Measurements from ENCODE around the gene RRAGD. TPM values are rescaled to one million over a fixed set of nuclear protein-coding genes. Genes with fewer than 3 reads are reported as not detected.

Gene RRAGD
- total and polyA plus RNA-seq, 2 of the 13 experiments (the other 11 are each of a cell fraction or from before 2014, with no cell fraction given), result 0.35 to 0.53 TPM

DNA sequence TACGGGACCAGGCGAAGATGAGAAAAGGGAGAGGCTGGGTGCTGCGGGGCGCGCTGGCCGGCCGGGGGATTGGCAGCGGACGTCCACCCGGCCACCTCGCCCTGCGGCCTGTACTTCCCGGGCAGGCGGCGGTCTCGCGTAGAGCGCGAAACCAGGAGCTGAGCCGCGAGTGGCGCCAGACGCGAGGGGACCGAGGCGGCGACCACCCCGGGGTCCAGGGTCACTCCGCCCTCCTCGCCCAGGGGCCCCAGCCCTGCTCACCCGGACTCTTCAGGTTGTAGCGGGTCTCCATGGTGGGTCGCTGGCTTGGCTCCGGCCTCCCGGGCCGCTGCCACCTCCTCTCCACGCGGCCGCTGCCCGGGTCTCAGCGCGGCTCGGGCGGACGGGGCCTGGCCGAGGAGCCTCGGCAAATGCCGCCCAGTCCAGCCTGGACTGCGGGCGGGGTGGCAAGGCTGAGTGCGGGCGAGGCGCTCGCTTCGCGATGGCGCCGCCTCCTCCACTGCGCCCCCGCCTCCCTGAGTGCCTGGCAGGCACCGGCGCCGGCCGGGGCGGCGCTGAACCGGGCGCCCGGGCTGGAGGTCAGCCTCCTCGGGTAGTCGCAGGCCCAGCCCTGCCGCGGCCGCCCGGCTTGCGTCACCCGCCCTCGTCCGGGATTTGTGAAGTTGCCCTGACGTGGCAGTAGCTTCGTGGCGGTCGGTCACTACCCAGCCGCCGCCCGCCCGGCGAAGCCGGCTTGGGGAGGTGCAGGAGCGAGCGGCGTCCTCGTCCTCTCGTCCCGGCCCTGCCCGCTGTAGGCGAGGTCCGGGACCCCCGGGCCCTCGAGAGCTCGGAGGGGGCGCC lies 59.6 kb downstream of the RRAGD start, which contains the start of gene UBE2J1 (continued):
- TF ChIP-seq ZSCAN20 (CRISPR knock-in tag; IDR thresholded peaks at IDR 0.05; ENCODE audit: borderline replicate concordance) (peak; percentile 92), PPARG (CRISPR knock-in tag; conservative IDR thresholded peaks at IDR 0.05) (no peak; the same call in 1 of the 2 replicates), RBAK (CRISPR knock-in tag; IDR thresholded peaks at IDR 0.05) (no peak), ZNF432 (CRISPR knock-in tag; IDR thresholded peaks at IDR 0.05; ENCODE audit: borderline replicate concordance) (no peak), ZNF740 (CRISPR knock-in tag; IDR thresholded peaks at IDR 0.05) (no peak), ZNF263 (CRISPR knock-in tag; IDR thresholded peaks at IDR 0.05) (0 out of 2 replicates have a peak, but pooled peaks have one; percentile 14), SOX13 (IDR thresholded peaks at IDR 0.05) (peak; percentile 20; the same call in 1 of the 2 replicates), SOX13 (CRISPR knock-in tag; conservative IDR thresholded peaks at IDR 0.05 in 1 of 2, IDR thresholded peaks at IDR 0.05 in 1 of 2) (no peak), ATF2 (CRISPR knock-in tag; IDR thresholded peaks at IDR 0.05) (no peak), SALL2 (CRISPR knock-in tag; IDR thresholded peaks at IDR 0.05) (peak; percentile 61; the same call in 1 of the 2 replicates), SAP130 (CRISPR knock-in tag; IDR thresholded peaks at IDR 0.05; ENCODE audit: low read depth) (peak; percentile 63), ZNF24 (IDR thresholded peaks at IDR 0.05) (no peak), IKZF4 (CRISPR knock-in tag; IDR thresholded peaks at IDR 0.05; ENCODE audit: borderline replicate concordance, low read depth, not compliant biosample characterization) (no peak), ONECUT2 (CRISPR knock-in tag; IDR thresholded peaks at IDR 0.05) (no peak), TBX3 (IDR thresholded peaks at IDR 0.05; ENCODE audit: borderline replicate concordance) (peak; percentile 8; the same call in 1 of the 2 replicates), ZNF552 (CRISPR knock-in tag; IDR thresholded peaks at IDR 0.05; ENCODE audit: borderline replicate concordance) (peak; percentile 14), HCFC1 (IDR thresholded peaks at IDR 0.05; ENCODE audit: low read depth, low read length) (0 out of 2 replicates have a peak, but pooled peaks have one; percentile 0), TBP (CRISPR knock-in tag; IDR thresholded peaks at IDR 0.05) (no peak), GFI1 (CRISPR knock-in tag; IDR thresholded peaks at IDR 0.05; ENCODE audit: borderline replicate concordance) (peak; percentile 69; the same call in 1 of the 2 replicates), NR2C2 (CRISPR knock-in tag; IDR thresholded peaks at IDR 0.05; ENCODE audit: borderline replicate concordance) (peak; percentile 67), ZFP90 (CRISPR knock-in tag; IDR thresholded peaks at IDR 0.05; ENCODE audit: borderline replicate concordance) (no peak), ATM (IDR thresholded peaks at IDR 0.05; ENCODE audit: borderline replicate concordance) (no peak), MLLT10 (CRISPR knock-in tag; IDR thresholded peaks at IDR 0.05) (no peak), HIVEP1 (CRISPR knock-in tag; IDR thresholded peaks at IDR 0.05) (no peak), ZNF703 (CRISPR knock-in tag; IDR thresholded peaks at IDR 0.05; ENCODE audit: borderline replicate concordance) (peak; percentile 40)
- TF ChIP-seq, protein P1, sequence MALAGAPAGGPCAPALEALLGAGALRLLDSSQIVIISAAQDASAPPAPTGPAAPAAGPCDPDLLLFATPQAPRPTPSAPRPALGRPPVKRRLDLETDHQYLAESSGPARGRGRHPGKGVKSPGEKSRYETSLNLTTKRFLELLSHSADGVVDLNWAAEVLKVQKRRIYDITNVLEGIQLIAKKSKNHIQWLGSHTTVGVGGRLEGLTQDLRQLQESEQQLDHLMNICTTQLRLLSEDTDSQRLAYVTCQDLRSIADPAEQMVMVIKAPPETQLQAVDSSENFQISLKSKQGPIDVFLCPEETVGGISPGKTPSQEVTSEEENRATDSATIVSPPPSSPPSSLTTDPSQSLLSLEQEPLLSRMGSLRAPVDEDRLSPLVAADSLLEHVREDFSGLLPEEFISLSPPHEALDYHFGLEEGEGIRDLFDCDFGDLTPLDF (CRISPR knock-in tag; IDR thresholded peaks at IDR 0.05), result no peak
- TF ChIP-seq, protein P2, sequence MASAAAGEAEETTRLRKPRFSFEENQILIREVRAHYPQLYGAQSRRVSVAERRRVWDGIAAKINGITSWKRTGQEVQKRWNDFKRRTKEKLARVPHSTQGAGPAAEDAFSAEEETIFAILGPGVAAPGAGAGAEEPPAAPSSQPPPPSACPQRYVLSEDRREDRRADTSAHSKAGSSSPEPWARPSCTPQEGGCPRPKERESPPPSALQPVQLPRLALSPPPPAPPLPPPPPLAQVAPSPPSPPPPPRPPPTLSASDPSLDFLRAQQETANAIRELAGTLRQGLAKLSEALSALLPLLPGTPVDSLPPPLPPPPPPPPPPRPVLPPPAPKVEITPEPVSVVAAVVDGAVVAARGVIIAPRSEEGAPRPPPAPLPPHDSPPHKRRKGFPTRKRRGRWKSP (CRISPR knock-in tag; IDR thresholded peaks at IDR 0.05), result no peak

All from HepG2 (cell line).